Naive thymus-derived CD4-positive, alpha-beta T cell (primary cell): ENCODE results near the gene IL37. TPM values are rescaled to one million over a fixed set of nuclear protein-coding genes. Genes with fewer than 3 reads are reported as not detected.
A peak's percentile ranks its signal among the peaks of the same experiment; 100 is the strongest.

Source experiments
- ATAC-seq: fragments of 150-1000 bp; cut with Tn5 transposase; 2 replicates; pipeline ENCODE4 v1.10.0; 2021; ENCODE audit warnings: mild to moderate bottlenecking, moderate library complexity
- CTCF ChIA-PET: fragments of 350-600 bp; sonication (Branson Sonifier 250); formaldehyde crosslinking; loops from one replicate; lab custom pipeline; 2021; ENCODE audit warnings: antibody characterized with exemption; lab: Charles Lee
- POLR2A ChIA-PET: fragments of 350-600 bp; sonication (Branson Sonifier 250); formaldehyde crosslinking; loops from one replicate; lab custom pipeline; 2021; ENCODE audit warnings: antibody characterized with exemption, inconsistent platforms; lab: Charles Lee
- DNase-seq, 9 donors: peaks; one replicate each; pipeline versions ENCODE4 v3.0.0 to v3.0.0-alpha.2; 2020 to 2022; ENCODE audit warnings: mixed read lengths in 1 of 9
- H3K27ac ChIP-seq: one replicate; pipeline ENCODE4 v1.7.0; 2013; ENCODE audit warnings: mild to moderate bottlenecking, low read depth, low read length, moderate library complexity
- H3K27me3 ChIP-seq, 2 donors: one replicate each; pipeline ENCODE4 v1.7.0; 2013; ENCODE audit warnings: low read length in 2 of 2, mild to moderate bottlenecking in 2 of 2, moderate library complexity in 2 of 2; ENCODE audit not compliant: control insufficient read depth in 2 of 2, insufficient read depth in 2 of 2
- H3K36me3 ChIP-seq, 3 experiments: 1 replicate in 2 of 3; 2 replicates in 1 of 3; pipeline ENCODE4 v1.7.0; 2013; ENCODE audit warnings: low read length in 3 of 3, mild to moderate bottlenecking in 3 of 3, moderate library complexity in 1 of 3; ENCODE audit not compliant: insufficient read depth in 3 of 3, control insufficient read depth in 2 of 3
- H3K4me1 ChIP-seq, 2 donors: one replicate each; pipeline ENCODE4 v1.7.0; 2013; ENCODE audit warnings: low read length in 2 of 2, mild to moderate bottlenecking in 2 of 2, moderate library complexity in 1 of 2; ENCODE audit not compliant: control insufficient read depth in 2 of 2, insufficient read depth in 2 of 2
- H3K4me3 ChIP-seq: 2 replicates; pipeline ENCODE4 v1.7.0; 2013; ENCODE audit warnings: mild to moderate bottlenecking, low read length
- H3K9me3 ChIP-seq, 3 experiments: 1 replicate in 2 of 3; 2 replicates in 1 of 3; pipeline ENCODE4 v1.7.0; 2013; ENCODE audit warnings: low read length in 3 of 3; ENCODE audit not compliant: control insufficient read depth in 2 of 3
- H3K27ac Mint-ChIP-seq, 9 donors: one replicate each; pipeline ENCODE4 v1.8.0; 2020 to 2022; ENCODE audit warnings: mixed read lengths in 9 of 9, mild to moderate bottlenecking in 8 of 9, moderate library complexity in 5 of 9, inconsistent platforms in 2 of 9
- H3K27me3 Mint-ChIP-seq, 5 donors: one replicate each; pipeline ENCODE4 v1.8.0; 2021 to 2022; ENCODE audit warnings: mixed read lengths in 5 of 5, mild to moderate bottlenecking in 1 of 5
- H3K36me3 Mint-ChIP-seq, 5 donors: one replicate each; pipeline ENCODE4 v1.8.0; 2020 to 2022; ENCODE audit warnings: mixed read lengths in 5 of 5, mild to moderate bottlenecking in 3 of 5, inconsistent platforms in 1 of 5
- H3K4me1 Mint-ChIP-seq, 7 donors: one replicate each; pipeline ENCODE4 v1.8.0; 2020 to 2022; ENCODE audit warnings: mixed read lengths in 7 of 7, mild to moderate bottlenecking in 3 of 7, inconsistent platforms in 1 of 7
- H3K4me3 Mint-ChIP-seq, 10 donors: one replicate each; pipeline ENCODE4 v1.8.0; 2020 to 2022; ENCODE audit warnings: mild to moderate bottlenecking in 10 of 10, mixed read lengths in 10 of 10, moderate library complexity in 6 of 10, inconsistent platforms in 2 of 10
- H3K9me3 Mint-ChIP-seq, 11 donors: one replicate each; pipeline ENCODE4 v1.8.0; 2020 to 2022; ENCODE audit warnings: mixed read lengths in 11 of 11, mild to moderate bottlenecking in 4 of 11, inconsistent platforms in 1 of 11, moderate library complexity in 1 of 11
- intact Hi-C, 2 donors: fragments of 100-400 bp; cut with micrococcal nuclease; formaldehyde crosslinking; loops; one replicate each; pipeline ENCODE4 v1.15.1; 2023
- polyA plus RNA-seq, 2 donors: library from polyadenylated mRNA; unstranded; fragments of 300-500 nt; fragmentation: Illumina TruSeq; gene quantifications; one replicate each; pipeline ENCODE4 v1.2.3, GENCODE V29; 2021
- total RNA-seq, 6 experiments: library from RNA in 5 of 6; stranded (reverse) in 5 of 6; gene quantifications; 1 replicate in 5 of 6; 2 replicates in 1 of 6; pipeline ENCODE4 v1.2.3 and lab custom pipeline; 2021 to 2026

Gene IL37, protein sequence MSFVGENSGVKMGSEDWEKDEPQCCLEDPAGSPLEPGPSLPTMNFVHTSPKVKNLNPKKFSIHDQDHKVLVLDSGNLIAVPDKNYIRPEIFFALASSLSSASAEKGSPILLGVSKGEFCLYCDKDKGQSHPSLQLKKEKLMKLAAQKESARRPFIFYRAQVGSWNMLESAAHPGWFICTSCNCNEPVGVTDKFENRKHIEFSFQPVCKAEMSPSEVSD
- total RNA-seq (not detected), polyA plus RNA-seq (not detected), total RNA-seq (lab: John Stamatoyannopoulos, UW) (not detected)

- H3K9me3 ChIP-seq, result no peaks in the 10 kb centered on the region
- no peaks in the 10 kb centered on the region for H3K36me3 ChIP-seq
- Mint-ChIP-seq H3K36me3 (peaks cover 0 to 2% (median 0%) of the 10 kb centered on the region in 5 donors), H3K9me3 (peaks cover 0 to 3% (median 0%) of the 10 kb centered on the region in 11 donors), H3K4me1 (peaks cover 0 to 19% (median 5%) of the 10 kb centered on the region in 7 donors), H3K4me3 (no peak within 1 kb of the TSS), H3K27me3 (peaks cover 0 to 11% (median 5%) of the 10 kb centered on the region in 5 donors), H3K27ac (no peak within 1 kb of the TSS)
- H3K4me1 ChIP-seq, result peaks cover 0 to 21% of the 10 kb centered on the region in 2 donors
- H3K27me3 ChIP-seq, result no peaks in the 10 kb centered on the region
- ChIA-PET CTCF (no interaction called here), POLR2A (no interaction called here)
- intact Hi-C loops, result no loop called here
- no peak within 1 kb of the TSS for H3K4me3 ChIP-seq
- no peak for ATAC-seq
- no peak within 1 kb of the TSS for H3K27ac ChIP-seq
- DNase-seq, result no peak
These were observed at the start of gene IL37 for GRCh38 chr2:112910865-112911264. TSS of gene IL37 (plus strand) at chr2:112911165. CDS start at chr2:112913013, 1,848 bp downstream.

- ATAC-seq (no peak), DNase-seq (no peak)
- peaks cover 0 to 12% (median 7%) of the 10 kb centered on the region in 5 donors for H3K27me3 Mint-ChIP-seq
- H3K27ac Mint-ChIP-seq, result no peak overlapping the region
- H3K4me3 Mint-ChIP-seq, result no peak overlapping the region
- Histone ChIP-seq H3K4me1 (no peaks in the 10 kb centered on the region), H3K4me3 (no peak overlapping the region), H3K27ac (no peak overlapping the region), H3K36me3 (no peaks in the 10 kb centered on the region), H3K9me3 (peaks cover 0 to 4% (median 0%) of the 10 kb centered on the region in 3 experiments), H3K27me3 (no peaks in the 10 kb centered on the region)
- ChIA-PET CTCF (no interaction called here), POLR2A (no interaction called here)
- H3K4me1 Mint-ChIP-seq, result peaks cover 0 to 5% (median 0%) of the 10 kb centered on the region in 7 donors
- peaks cover 0 to 23% (median 9%) of the 10 kb centered on the region in 11 donors for H3K9me3 Mint-ChIP-seq
- H3K36me3 Mint-ChIP-seq, result peaks cover 0 to 6% (median 0%) of the 10 kb centered on the region in 5 donors
- intact Hi-C loops, result no loop called here
These were observed 46.9 kb upstream of the IL37 start for GRCh38 chr2:112864072-112864471.

- H3K27ac Mint-ChIP-seq, result no peak overlapping the region
- POLR2A ChIA-PET, result no interaction called here
- no peaks in the 10 kb centered on the region for H3K4me1 ChIP-seq
- no peak for DNase-seq
- no peaks in the 10 kb centered on the region for H3K9me3 ChIP-seq
- peaks cover 0 to 6% of the 10 kb centered on the region in 2 donors for H3K27me3 ChIP-seq
- CTCF ChIA-PET, result no interaction called here
- no peak overlapping the region for H3K27ac ChIP-seq
- peaks cover 0 to 14% (median 0%) of the 10 kb centered on the region in 11 donors for H3K9me3 Mint-ChIP-seq
- peaks cover 9 to 21% (median 19%) of the 10 kb centered on the region in 5 donors for H3K27me3 Mint-ChIP-seq
- H3K36me3 ChIP-seq, result no peaks in the 10 kb centered on the region
- H3K36me3 Mint-ChIP-seq, result no peaks in the 10 kb centered on the region
- intact Hi-C loops, result no loop called here
- H3K4me3 ChIP-seq, result no peak overlapping the region
- no peak for ATAC-seq
- peaks cover 0 to 7% (median 0%) of the 10 kb centered on the region in 7 donors for H3K4me1 Mint-ChIP-seq
- H3K4me3 Mint-ChIP-seq, result no peak overlapping the region
These were observed 44.7 kb upstream of the IL37 start for GRCh38 chr2:112866128-112866835.

GRCh38 chr2:112867701-112868631 lies 43.0 kb upstream of the IL37 start:
- no peaks in the 10 kb centered on the region for H3K9me3 ChIP-seq
- intact Hi-C loops, result no loop called here
- no peak overlapping the region for H3K4me3 Mint-ChIP-seq
- no peak overlapping the region for H3K27ac Mint-ChIP-seq
- H3K27ac ChIP-seq, result no peak overlapping the region
- H3K4me3 ChIP-seq, result no peak overlapping the region
- H3K9me3 Mint-ChIP-seq, result peaks cover 0 to 13% (median 0%) of the 10 kb centered on the region in 11 donors
- H3K27me3 Mint-ChIP-seq, result peaks cover 19 to 36% (median 32%) of the 10 kb centered on the region in 5 donors
- H3K27me3 ChIP-seq, result peaks cover 0 to 6% of the 10 kb centered on the region in 2 donors
- ChIA-PET POLR2A (no interaction called here), CTCF (no interaction called here)
- no peaks in the 10 kb centered on the region for H3K4me1 ChIP-seq
- DNase-seq (no peak), ATAC-seq (no peak)
- peaks cover 0 to 7% (median 0%) of the 10 kb centered on the region in 7 donors for H3K4me1 Mint-ChIP-seq
- no peaks in the 10 kb centered on the region for H3K36me3 ChIP-seq
- no peaks in the 10 kb centered on the region for H3K36me3 Mint-ChIP-seq

DNA sequence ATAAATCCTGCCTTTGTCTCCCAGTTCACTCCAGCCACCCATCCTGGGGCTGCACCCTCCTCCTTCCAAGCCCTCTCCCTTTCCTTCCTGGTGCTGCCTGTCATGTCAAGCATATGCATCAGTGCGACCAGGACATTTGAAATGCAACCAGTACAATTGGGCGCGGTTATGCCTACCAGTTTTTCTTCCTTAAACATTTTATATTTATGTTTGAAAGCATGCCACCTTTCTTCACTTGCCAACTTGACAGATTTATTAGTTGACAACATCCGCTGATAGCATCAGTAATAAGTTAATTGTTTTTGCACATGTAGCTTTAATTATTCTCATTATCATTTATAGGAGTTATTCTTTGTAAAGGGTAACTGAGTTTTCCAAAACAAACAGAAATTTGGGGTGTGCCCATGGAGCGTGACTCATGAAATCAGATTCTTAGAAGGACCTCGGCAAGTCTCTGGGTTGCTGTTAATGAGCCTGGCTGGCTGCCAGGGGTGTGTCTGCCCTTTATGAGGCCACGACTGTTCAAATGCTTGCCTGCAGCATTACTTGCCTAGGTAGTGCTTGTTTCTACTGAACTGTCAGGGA lies 41.6 kb upstream of the IL37 start:
- Histone ChIP-seq H3K27me3 (peaks cover 0 to 6% of the 10 kb centered on the region in 2 donors), H3K9me3 (no peaks in the 10 kb centered on the region), H3K27ac (no peak overlapping the region), H3K4me1 (no peaks in the 10 kb centered on the region), H3K36me3 (no peaks in the 10 kb centered on the region), H3K4me3 (no peak overlapping the region)
- Mint-ChIP-seq H3K4me1 (peaks cover 0 to 7% (median 0%) of the 10 kb centered on the region in 7 donors), H3K27me3 (peaks cover 25 to 40% (median 35%) of the 10 kb centered on the region in 5 donors), H3K4me3 (no peak overlapping the region), H3K9me3 (peaks cover 0 to 9% (median 1%) of the 10 kb centered on the region in 11 donors), H3K36me3 (no peaks in the 10 kb centered on the region), H3K27ac (no peak overlapping the region)
- DNase-seq, result peak in 1 of 9 donors; percentile 19
- peak; percentile 59 for ATAC-seq
- ChIA-PET CTCF (no interaction called here), POLR2A (no interaction called here)
- intact Hi-C loops, result no loop called here
